ENCODE measurements around the gene LRRC7. TPM values are rescaled to one million over a fixed set of nuclear protein-coding genes. Genes with fewer than 3 reads are reported as not detected.

Gene LRRC7
- total and polyA plus RNA-seq, 11 donors = 0.25 to 4.1 (median 0.49) TPM; not detected in 1

- H3K36me3 ChIP-seq = no peaks in the 10 kb centered on the region
- intact Hi-C loops (cut with DNase I) = no loop called here
- H3K27ac ChIP-seq = no peak overlapping the region
- DNase-seq = no peak
- ATAC-seq = no peak
- no peaks in the 10 kb centered on the region for H3K4me1 ChIP-seq
- TF ChIP-seq CTCF (IDR thresholded peaks at IDR 0.05) (no peak), POLR2A (IDR thresholded peaks at IDR 0.05) (no peak)
- H3K9me3 ChIP-seq = no peaks in the 10 kb centered on the region
- H3K4me3 ChIP-seq = no peak overlapping the region
- H3K27me3 ChIP-seq = no peaks in the 10 kb centered on the region
Measured at GRCh38 chr1:70063861-70064260, 496.1 kb downstream of the LRRC7 start.

GRCh38 chr1:70066711-70067110 is 499.0 kb downstream of the LRRC7 start:
- intact Hi-C loops (cut with DNase I) = no loop called here
- WGBS, 4 donors = 45 to 79% (median 67%) methylated on average over 2 of the region's 2 CpGs
- no peak for TF ChIP-seq CTCF (IDR thresholded peaks at IDR 0.05)
- TF ChIP-seq POLR2A (IDR thresholded peaks at IDR 0.05) = no peak
- Histone ChIP-seq H3K4me1 (no peaks in the 10 kb centered on the region), H3K27ac (no peak overlapping the region), H3K9me3 (no peaks in the 10 kb centered on the region), H3K4me3 (no peak overlapping the region), H3K36me3 (no peaks in the 10 kb centered on the region), H3K27me3 (no peaks in the 10 kb centered on the region)
- no peak for DNase-seq
- ATAC-seq = no peak

GRCh38 chr1:70071601-70072000 is 503.9 kb downstream of the LRRC7 start:
- H3K27me3 ChIP-seq = no peaks in the 10 kb centered on the region
- H3K36me3 ChIP-seq = no peaks in the 10 kb centered on the region
- intact Hi-C loops (cut with DNase I) = no loop called here
- no peaks in the 10 kb centered on the region for H3K4me1 ChIP-seq
- DNase-seq (no peak), ATAC-seq (no peak)
- H3K9me3 ChIP-seq = no peaks in the 10 kb centered on the region
- H3K4me3 ChIP-seq = no peak overlapping the region
- TF ChIP-seq POLR2A (IDR thresholded peaks at IDR 0.05) (no peak), CTCF (IDR thresholded peaks at IDR 0.05) (no peak)
- 51 to 55% (median 53%) methylated on average over 4 of the region's 4 CpGs for WGBS, 4 donors
- H3K27ac ChIP-seq = no peak overlapping the region

DNA sequence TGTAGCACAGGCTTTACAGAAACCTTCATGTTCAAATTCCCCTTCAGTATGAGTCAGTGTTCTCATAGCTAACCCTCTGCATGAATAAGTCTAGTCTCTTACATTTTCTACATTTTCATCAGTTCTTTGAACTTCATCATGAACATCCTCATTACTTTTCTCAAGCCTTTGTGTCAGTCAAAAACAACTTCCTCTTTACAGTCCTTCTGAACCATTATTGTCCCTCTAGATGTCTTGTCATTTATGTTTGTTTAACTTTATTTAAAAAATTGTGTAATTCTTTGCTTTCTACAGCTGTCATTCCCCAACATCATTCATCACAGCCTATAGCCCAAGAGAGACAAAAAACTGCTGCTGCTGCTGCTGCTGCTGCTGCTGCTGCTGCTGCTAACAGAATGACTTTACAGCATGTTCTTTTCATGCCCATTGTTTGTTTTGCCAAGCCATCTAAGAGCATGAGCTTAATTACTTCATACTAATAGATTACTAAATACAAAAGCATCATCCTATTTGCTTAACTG is 504.6 kb downstream of the LRRC7 start:
- TF ChIP-seq CTCF (IDR thresholded peaks at IDR 0.05) (no peak), POLR2A (IDR thresholded peaks at IDR 0.05) (no peak)
- Histone ChIP-seq H3K4me1 (no peaks in the 10 kb centered on the region), H3K27me3 (no peaks in the 10 kb centered on the region), H3K4me3 (no peak overlapping the region), H3K9me3 (no peaks in the 10 kb centered on the region), H3K27ac (no peak overlapping the region), H3K36me3 (no peaks in the 10 kb centered on the region)
- DNase-seq = no peak
- intact Hi-C loops (cut with DNase I) = no loop called here
- ATAC-seq = no peak
